Tibial nerve (tissue), 3 donors: Measurements from ENCODE around the gene MC3R.

Source experiments
- POLR2A ChIP-seq, 2 donors: fragments of 450-650 bp; IDR thresholded peaks; one replicate each; pipeline ENCODE4 v1.6.1; 2017; ENCODE audit warnings: antibody characterized with exemption in 2 of 2, mild to moderate bottlenecking in 2 of 2, moderate library complexity in 2 of 2
- TF ChIP-seq, protein P1 (sequence below), 5 experiments: fragments of 200-600 bp in 3 of 5; fragments of 450-650 bp in 2 of 5; sonication (generic) in 3 of 5; IDR thresholded peaks; one replicate each; pipeline ENCODE4 v1.5.1; 2016 to 2019; ENCODE audit warnings: antibody characterized with exemption in 5 of 5, mild to moderate bottlenecking in 3 of 5, moderate library complexity in 2 of 5

DNA sequence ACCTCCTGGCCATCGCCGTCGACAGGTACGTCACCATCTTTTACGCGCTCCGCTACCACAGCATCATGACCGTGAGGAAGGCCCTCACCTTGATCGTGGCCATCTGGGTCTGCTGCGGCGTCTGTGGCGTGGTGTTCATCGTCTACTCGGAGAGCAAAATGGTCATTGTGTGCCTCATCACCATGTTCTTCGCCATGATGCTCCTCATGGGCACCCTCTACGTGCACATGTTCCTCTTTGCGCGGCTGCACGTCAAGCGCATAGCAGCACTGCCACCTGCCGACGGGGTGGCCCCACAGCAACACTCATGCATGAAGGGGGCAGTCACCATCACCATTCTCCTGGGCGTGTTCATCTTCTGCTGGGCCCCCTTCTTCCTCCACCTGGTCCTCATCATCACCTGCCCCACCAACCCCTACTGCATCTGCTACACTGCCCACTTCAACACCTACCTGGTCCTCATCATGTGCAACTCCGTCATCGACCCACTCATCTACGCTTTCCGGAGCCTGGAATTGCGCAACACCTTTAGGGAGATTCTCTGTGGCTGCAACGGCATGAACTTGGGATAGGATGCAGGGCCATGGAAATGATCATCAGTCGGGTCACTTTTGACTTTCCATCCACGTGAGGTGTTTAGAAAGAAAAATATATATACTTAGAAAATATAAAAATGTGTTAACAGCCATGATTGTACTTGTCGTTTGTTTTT is 868 bp downstream of the MC3R start:
- no peak for TF ChIP-seq POLR2A (IDR thresholded peaks at IDR 0.05)
- TF ChIP-seq, protein P1, sequence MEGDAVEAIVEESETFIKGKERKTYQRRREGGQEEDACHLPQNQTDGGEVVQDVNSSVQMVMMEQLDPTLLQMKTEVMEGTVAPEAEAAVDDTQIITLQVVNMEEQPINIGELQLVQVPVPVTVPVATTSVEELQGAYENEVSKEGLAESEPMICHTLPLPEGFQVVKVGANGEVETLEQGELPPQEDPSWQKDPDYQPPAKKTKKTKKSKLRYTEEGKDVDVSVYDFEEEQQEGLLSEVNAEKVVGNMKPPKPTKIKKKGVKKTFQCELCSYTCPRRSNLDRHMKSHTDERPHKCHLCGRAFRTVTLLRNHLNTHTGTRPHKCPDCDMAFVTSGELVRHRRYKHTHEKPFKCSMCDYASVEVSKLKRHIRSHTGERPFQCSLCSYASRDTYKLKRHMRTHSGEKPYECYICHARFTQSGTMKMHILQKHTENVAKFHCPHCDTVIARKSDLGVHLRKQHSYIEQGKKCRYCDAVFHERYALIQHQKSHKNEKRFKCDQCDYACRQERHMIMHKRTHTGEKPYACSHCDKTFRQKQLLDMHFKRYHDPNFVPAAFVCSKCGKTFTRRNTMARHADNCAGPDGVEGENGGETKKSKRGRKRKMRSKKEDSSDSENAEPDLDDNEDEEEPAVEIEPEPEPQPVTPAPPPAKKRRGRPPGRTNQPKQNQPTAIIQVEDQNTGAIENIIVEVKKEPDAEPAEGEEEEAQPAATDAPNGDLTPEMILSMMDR (IDR thresholded peaks at IDR 0.05): peak in 4 of 5 experiments; percentile 16 to 40 (median 19)
